Kidney (tissue), 14 donors: ENCODE results near the gene MAD1L1. TPM values are rescaled to one million over a fixed set of nuclear protein-coding genes. Genes with fewer than 3 reads are reported as not detected.

Experiments used
- DNase-seq, 5 donors: peaks; one replicate each; pipeline ENCODE4 v3.0.0-alpha.2; 2013 to 2020
- FAIRE-seq: peaks from 2 replicates; lab custom pipeline; 2012; peaks lifted over from hg19 to GRCh38; lab: Jason Lieb, UNC
- H3K27ac ChIP-seq, 2 donors: one replicate each; pipeline ENCODE4 v1.7.0; 2013; ENCODE audit warnings: low read depth in 2 of 2, low read length in 2 of 2, inconsistent platforms in 1 of 2
- H3K27me3 ChIP-seq: one replicate; pipeline ENCODE4 v1.7.1; 2013; ENCODE audit warnings: low read length, inconsistent platforms; ENCODE audit not compliant: control insufficient read depth, insufficient read depth
- H3K36me3 ChIP-seq, 3 donors: one replicate each; pipeline versions ENCODE4 v1.7.0 to v1.7.1; 2013; ENCODE audit warnings: low read length in 3 of 3, control low read depth in 1 of 3, inconsistent platforms in 1 of 3; ENCODE audit not compliant: insufficient read depth in 3 of 3, control insufficient read depth in 2 of 3
- H3K4me1 ChIP-seq, 3 donors: one replicate each; pipeline versions ENCODE4 v1.7.0 to v1.7.1; 2013; ENCODE audit warnings: low read length in 3 of 3, inconsistent platforms in 1 of 3, low read depth in 1 of 3; ENCODE audit not compliant: control insufficient read depth in 2 of 3, insufficient read depth in 2 of 3
- H3K4me3 ChIP-seq, 3 donors: one replicate each; pipeline versions ENCODE4 v1.7.0 to v1.8.1; 2013; ENCODE audit warnings: low read length in 3 of 3, control low read depth in 1 of 3, inconsistent platforms in 1 of 3
- H3K9ac ChIP-seq, 3 donors: one replicate each; pipeline versions ENCODE4 v1.7.0 to v1.7.1; 2013; ENCODE audit warnings: low read length in 3 of 3, control low read depth in 1 of 3, inconsistent platforms in 1 of 3
- H3K9me3 ChIP-seq, 3 donors: one replicate each; pipeline versions ENCODE4 v1.7.0 to v1.7.1; 2013; ENCODE audit warnings: low read length in 3 of 3, control low read depth in 1 of 3, inconsistent platforms in 1 of 3; ENCODE audit not compliant: control insufficient read depth in 2 of 3, insufficient read depth in 1 of 3
- intact Hi-C: fragments of 100-400 bp; cut with DNase I; formaldehyde crosslinking; loops from one replicate; pipeline ENCODE4 v1.11.1; 2022
- polyA plus RNA-seq: library from polyadenylated mRNA; stranded (reverse); fragments of 350-450 nt; fragmentation: Illumina TruSeq; extraction: RNeasy Lipid Tissue Mini Kit (QIAGEN cat#74804); gene quantifications from one replicate; pipeline ENCODE4 v1.2.3, GENCODE V29; 2014; ENCODE audit warnings: low read depth, low replicate concordance; ENCODE audit not compliant: insufficient read depth
- total RNA-seq: library from RNA; stranded (reverse); fragmentation: NEBNext Ultra II Directional; extraction: Animal tissue kit (Norgen Biotek cat#: 25700); gene quantifications from one replicate; pipeline ENCODE4 v1.2.1, GENCODE V29; 2021
- TF ChIP-seq, protein P1 (sequence below): IDR thresholded peaks from 3 replicates; pipeline ENCODE4 v1.5.1; 2012; ENCODE audit warnings: mild to moderate bottlenecking, moderate library complexity, borderline replicate concordance; ENCODE audit not compliant: insufficient read depth; ENCODE audit errors: extremely low read depth
- donor health status: control.
- donor health status: control.
- donor health status: control.
- donor health status: control.
- donor health status: control.
- donor health status: DM: yes; HTN: yes; CAD: no.
- donor health status: Normal renal cell carcinoma (clear cell type).

Gene MAD1L1
- total and polyA plus RNA-seq, 2 donors from 2014 or later: 33.2 to 45.2 TPM

DNA sequence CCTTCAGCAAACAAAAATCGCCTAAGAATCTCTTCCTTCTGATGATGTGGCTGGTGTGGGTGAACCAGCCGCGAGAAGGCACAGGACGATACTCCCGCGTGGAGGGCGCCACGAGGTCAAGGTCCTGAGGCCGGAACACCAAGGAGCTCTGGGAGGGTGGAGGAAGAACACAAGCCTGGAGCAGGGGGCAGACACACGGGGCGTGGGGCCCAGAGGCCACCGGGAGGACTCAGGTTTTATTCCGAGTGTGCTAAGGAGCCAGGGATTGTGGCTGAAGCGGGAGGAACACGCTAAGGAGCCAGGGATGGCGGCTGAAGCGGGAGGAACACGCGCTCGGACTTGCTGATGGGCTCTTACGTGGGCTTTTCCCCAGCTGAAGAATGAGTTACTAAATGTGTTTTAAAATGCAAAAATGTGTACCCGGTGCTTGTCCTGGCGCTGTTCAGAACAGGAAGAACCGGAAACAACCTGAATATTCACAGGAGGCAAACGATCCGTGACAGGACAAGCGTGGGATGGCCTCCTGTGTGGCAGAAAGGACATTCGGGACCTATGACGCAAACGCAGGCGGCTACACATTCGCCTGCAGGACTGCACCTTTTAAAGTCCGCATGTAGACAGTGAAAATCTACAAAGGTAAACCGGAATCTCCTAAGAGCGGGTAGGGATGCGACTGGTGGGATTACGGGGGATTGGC, 64.0 kb downstream of the MAD1L1 start:
- Histone ChIP-seq H3K9ac (peak overlapping the region in 1 of 3 donors; percentile 56), H3K4me3 (peak overlapping the region in 1 of 3 donors; percentile 21), H3K27me3 (no peaks in the 10 kb centered on the region), H3K9me3 (no peaks in the 10 kb centered on the region), H3K4me1 (peaks cover 0 to 7% (median 3%) of the 10 kb centered on the region in 3 donors), H3K36me3 (no peaks in the 10 kb centered on the region), H3K27ac (peak overlapping the region; percentile 75 to 89)
- TF ChIP-seq, protein P1, sequence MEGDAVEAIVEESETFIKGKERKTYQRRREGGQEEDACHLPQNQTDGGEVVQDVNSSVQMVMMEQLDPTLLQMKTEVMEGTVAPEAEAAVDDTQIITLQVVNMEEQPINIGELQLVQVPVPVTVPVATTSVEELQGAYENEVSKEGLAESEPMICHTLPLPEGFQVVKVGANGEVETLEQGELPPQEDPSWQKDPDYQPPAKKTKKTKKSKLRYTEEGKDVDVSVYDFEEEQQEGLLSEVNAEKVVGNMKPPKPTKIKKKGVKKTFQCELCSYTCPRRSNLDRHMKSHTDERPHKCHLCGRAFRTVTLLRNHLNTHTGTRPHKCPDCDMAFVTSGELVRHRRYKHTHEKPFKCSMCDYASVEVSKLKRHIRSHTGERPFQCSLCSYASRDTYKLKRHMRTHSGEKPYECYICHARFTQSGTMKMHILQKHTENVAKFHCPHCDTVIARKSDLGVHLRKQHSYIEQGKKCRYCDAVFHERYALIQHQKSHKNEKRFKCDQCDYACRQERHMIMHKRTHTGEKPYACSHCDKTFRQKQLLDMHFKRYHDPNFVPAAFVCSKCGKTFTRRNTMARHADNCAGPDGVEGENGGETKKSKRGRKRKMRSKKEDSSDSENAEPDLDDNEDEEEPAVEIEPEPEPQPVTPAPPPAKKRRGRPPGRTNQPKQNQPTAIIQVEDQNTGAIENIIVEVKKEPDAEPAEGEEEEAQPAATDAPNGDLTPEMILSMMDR: no peak
- FAIRE-seq (peak; percentile 29), DNase-seq (peak in 4 of 5 donors; percentile 81 to 94 (median 87))
- intact Hi-C loops: no loop called here

DNA sequence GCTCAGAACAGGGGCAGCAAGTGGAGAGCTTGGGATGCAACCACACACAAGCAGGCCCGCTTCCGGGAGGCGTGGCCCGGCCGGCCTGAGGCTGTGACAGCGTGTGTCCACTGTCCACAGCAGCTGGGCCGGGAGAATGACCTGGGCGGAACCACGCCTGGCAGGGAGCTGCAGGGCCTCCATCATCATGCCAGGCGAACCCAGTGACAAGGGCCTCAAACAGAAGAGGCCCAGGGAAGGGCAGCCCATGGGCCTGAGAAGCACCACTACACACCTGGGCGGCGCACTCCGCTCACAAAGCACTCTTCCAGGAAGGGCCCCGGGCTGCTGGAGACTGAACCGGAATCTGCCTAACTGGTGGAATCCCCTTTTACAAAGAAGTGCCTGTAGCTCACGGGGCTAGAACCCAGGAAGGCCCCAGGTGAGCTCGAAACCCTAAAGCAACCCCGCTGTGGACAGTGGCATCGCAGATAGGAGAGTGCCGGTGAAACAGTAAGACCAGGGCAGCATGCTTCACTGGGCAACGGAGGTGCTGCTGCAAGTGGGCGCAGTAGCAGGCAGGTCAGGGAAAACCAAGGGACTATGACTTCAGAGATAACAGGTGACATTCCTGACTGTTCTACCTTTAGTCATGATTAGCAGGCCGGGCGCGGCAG, 66.0 kb downstream of the MAD1L1 start:
- TF ChIP-seq, protein P1: no peak
- no peak for FAIRE-seq
- no peaks in the 10 kb centered on the region for H3K9me3 ChIP-seq
- no peaks in the 10 kb centered on the region for H3K36me3 ChIP-seq
- no peak overlapping the region for H3K4me3 ChIP-seq
- peaks cover 0 to 7% (median 3%) of the 10 kb centered on the region in 3 donors for H3K4me1 ChIP-seq
- intact Hi-C loops: no loop called here
- no peaks in the 10 kb centered on the region for H3K27me3 ChIP-seq
- DNase-seq: peak in 2 of 5 donors; percentile 43 to 85
- H3K27ac ChIP-seq: no peak overlapping the region
- no peak overlapping the region for H3K9ac ChIP-seq

DNA sequence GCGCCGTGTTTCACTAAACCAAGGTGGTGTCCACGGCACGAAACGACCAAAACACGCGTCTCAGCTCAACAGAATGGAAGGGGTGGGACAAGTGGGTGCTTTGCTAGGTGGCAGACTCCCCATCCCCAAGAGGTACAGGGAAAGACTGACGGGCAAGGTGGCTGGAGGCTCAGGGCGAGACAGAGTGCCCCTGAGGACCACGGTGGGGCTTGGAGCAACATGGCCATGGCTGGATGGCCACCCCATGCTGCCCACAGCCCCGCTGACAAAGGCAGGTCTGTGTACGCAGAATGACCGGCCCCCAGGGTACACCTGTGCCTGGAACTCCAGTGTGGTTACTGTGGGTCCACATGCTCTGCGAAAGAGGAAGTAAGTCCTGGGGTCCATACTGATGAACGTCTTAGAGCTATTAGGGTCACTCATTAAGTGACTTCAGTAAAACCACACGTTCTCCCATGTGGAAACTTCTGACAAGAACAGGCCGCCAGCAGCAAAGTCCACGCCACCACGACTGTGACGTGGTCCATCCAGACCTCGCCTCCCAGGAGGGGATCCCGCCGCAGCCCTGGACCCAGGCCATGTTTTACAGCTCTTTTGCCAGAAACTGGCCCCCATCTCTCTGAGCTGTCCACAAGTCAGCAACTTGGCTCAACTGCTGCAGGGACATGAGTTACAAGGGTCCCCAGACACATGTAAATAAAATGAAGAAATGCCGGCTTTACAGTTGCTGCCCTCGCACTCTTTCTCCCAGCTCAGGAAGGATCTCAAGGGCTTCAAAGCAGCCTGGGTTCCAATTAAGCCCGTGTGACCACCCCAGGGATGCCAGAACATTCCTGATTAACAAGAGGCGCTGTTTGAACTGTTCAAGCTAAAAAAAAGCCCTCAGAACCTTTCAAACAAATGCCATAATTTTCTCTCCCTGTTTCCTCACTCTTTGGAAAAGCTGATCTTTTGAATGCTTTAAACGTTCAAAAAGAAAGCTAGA, 66.8 kb downstream of the MAD1L1 start:
- Histone ChIP-seq H3K36me3 (no peaks in the 10 kb centered on the region), H3K9ac (no peak overlapping the region), H3K9me3 (no peaks in the 10 kb centered on the region), H3K27me3 (no peaks in the 10 kb centered on the region), H3K4me1 (peaks cover 0 to 7% (median 3%) of the 10 kb centered on the region in 3 donors), H3K4me3 (no peak overlapping the region), H3K27ac (no peak overlapping the region)
- intact Hi-C loops: no loop called here
- no peak for FAIRE-seq
- DNase-seq: peak in 3 of 5 donors; percentile 42 to 69 (median 47)
- TF ChIP-seq, protein P1: no peak
